Bronchial epithelial cell (primary cell): ENCODE data around the gene TPST2. TPM values are rescaled to one million over a fixed set of nuclear protein-coding genes. Genes with fewer than 3 reads are reported as not detected.

Experiments
- DNase-seq: peaks from one replicate; pipeline ENCODE4 v3.0.0-alpha.2; 2010; ENCODE audit warnings: low read depth
- FAIRE-seq: peaks from 2 replicates; lab custom pipeline; 2011; peaks lifted over from hg19 to GRCh38; lab: Jason Lieb, UNC
- H3K27me3 ChIP-seq: 2 replicates; pipeline ENCODE4 v1.5.1; 2011; ENCODE audit warnings: low read length; ENCODE audit not compliant: control insufficient read depth, insufficient read depth
- H3K36me3 ChIP-seq: 2 replicates; pipeline ENCODE4 v1.5.1; 2011; ENCODE audit warnings: low read length; ENCODE audit not compliant: control insufficient read depth, insufficient read depth
- H3K4me3 ChIP-seq: 2 replicates; pipeline ENCODE4 v1.5.1; 2011; ENCODE audit warnings: mild to moderate bottlenecking, low read depth, low read length, control low read depth
- CTCF ChIP-seq: IDR thresholded peaks from 2 replicates; pipeline ENCODE4 v1.5.1; 2011; ENCODE audit warnings: mild to moderate bottlenecking, moderate library complexity, low read length, control low read depth, inconsistent platforms; ENCODE audit not compliant: insufficient read depth, severe bottlenecking
- total RNA-seq: library from RNA; depleted of rRNA; stranded (reverse); fragments of >200 nt; gene quantifications from 2 replicates; pipeline ENCODE4 v1.2.1, GENCODE V29; 2014

TPST2 gene
- total RNA-seq, 1 donor from 2014 or later, result 18.4 TPM

- Histone ChIP-seq H3K27me3 (no peaks in the 10 kb centered on the region), H3K36me3 (peaks cover 4% of the 10 kb centered on the region), H3K4me3 (no peak overlapping the region)
- no peak for TF ChIP-seq CTCF
- DNase-seq (no peak), FAIRE-seq (no peak)
Observed at GRCh38 chr22:26545385-26545784, 44.5 kb downstream of the TPST2 start.

GRCh38 chr22:26544489-26544888, 45.4 kb downstream of the TPST2 start:
- no peak for FAIRE-seq
- no peaks in the 10 kb centered on the region for H3K27me3 ChIP-seq
- H3K4me3 ChIP-seq, result no peak overlapping the region
- H3K36me3 ChIP-seq, result peaks cover 4% of the 10 kb centered on the region
- no peak for TF ChIP-seq CTCF
- no peak for DNase-seq

GRCh38 chr22:26542831-26543230, 47.1 kb downstream of the TPST2 start:
- FAIRE-seq, result no peak
- peaks cover 4% of the 10 kb centered on the region for H3K36me3 ChIP-seq

GRCh38 chr22:26541167-26541819, 48.6 kb downstream of the TPST2 start:
- Histone ChIP-seq H3K4me3 (no peak overlapping the region), H3K27me3 (no peaks in the 10 kb centered on the region), H3K36me3 (peaks cover 6% of the 10 kb centered on the region)
- DNase-seq (no peak), FAIRE-seq (no peak)
- no peak for TF ChIP-seq CTCF

More at GRCh38 chr22:26542831-26543230, 47.1 kb downstream of the TPST2 start:
- DNase-seq, result no peak
- H3K27me3 ChIP-seq, result no peaks in the 10 kb centered on the region
- H3K4me3 ChIP-seq, result no peak overlapping the region
- TF ChIP-seq CTCF, result no peak

GRCh38 chr22:26540119-26540518, 49.8 kb downstream of the TPST2 start:
- DNase-seq, result no peak
- TF ChIP-seq CTCF, result no peak
- Histone ChIP-seq H3K4me3 (no peak overlapping the region), H3K36me3 (peaks cover 9% of the 10 kb centered on the region), H3K27me3 (no peaks in the 10 kb centered on the region)
- no peak for FAIRE-seq

GRCh38 chr22:26536762-26537134, 53.2 kb downstream of the TPST2 start:
- Histone ChIP-seq H3K27me3 (no peaks in the 10 kb centered on the region), H3K4me3 (no peak overlapping the region), H3K36me3 (peaks cover 11% of the 10 kb centered on the region)
- DNase-seq (no peak), FAIRE-seq (no peak)
- no peak for TF ChIP-seq CTCF
